CD4-positive, alpha-beta T cell (primary cell): Measurements from ENCODE around the gene AP3S2. TPM values are rescaled to one million over a fixed set of nuclear protein-coding genes. Genes with fewer than 3 reads are reported as not detected.

ENCODE experiments used
- ATAC-seq: fragments of 200-7000 bp; cut with Tn5 transposase; one replicate; pipeline ENCODE4 v1.10.0; 2022; ENCODE audit warnings: mild to moderate bottlenecking; ENCODE audit not compliant: poor library complexity
- CTCF ChIA-PET: fragments of 350-600 bp; sonication (Branson Sonifier 250); formaldehyde crosslinking; loops from one replicate; lab custom pipeline; 2021; ENCODE audit warnings: antibody characterized with exemption, inconsistent platforms; lab: Charles Lee
- POLR2A ChIA-PET: fragments of 350-600 bp; sonication (Branson Sonifier 250); formaldehyde crosslinking; loops from one replicate; lab custom pipeline; 2021; ENCODE audit warnings: antibody characterized with exemption, inconsistent platforms; lab: Charles Lee
- DNase-seq, 14 experiments: peaks; one replicate each; pipeline ENCODE4 v3.0.0-alpha.2; 2013 to 2020; ENCODE audit warnings: mixed read lengths in 2 of 14
- H3K27ac ChIP-seq, 2 donors: one replicate each; pipeline versions ENCODE4 v1.5.1 to v1.7.0; 2013; ENCODE audit warnings: low read length in 2 of 2, low read depth in 1 of 2, mild to moderate bottlenecking in 1 of 2
- H3K27me3 ChIP-seq, 2 experiments: 1 replicate in 1 of 2; 2 replicates in 1 of 2; pipeline versions ENCODE4 v1.6.1 to v1.7.0; 2013; ENCODE audit warnings: low read length in 2 of 2, control low read depth in 1 of 2, mild to moderate bottlenecking in 1 of 2, moderate library complexity in 1 of 2; ENCODE audit not compliant: insufficient read depth in 2 of 2, control insufficient read depth in 1 of 2
- H3K36me3 ChIP-seq: one replicate; pipeline ENCODE4 v1.6.1; 2013; ENCODE audit warnings: low read length, control low read depth; ENCODE audit not compliant: insufficient read depth
- H3K4me1 ChIP-seq: one replicate; pipeline ENCODE4 v1.6.1; 2013; ENCODE audit warnings: low read length, control low read depth; ENCODE audit not compliant: insufficient read depth
- H3K4me3 ChIP-seq: one replicate; pipeline ENCODE4 v1.5.1; 2013; ENCODE audit warnings: mild to moderate bottlenecking, low read length, moderate library complexity
- H3K9me3 ChIP-seq, 2 experiments: 1 replicate in 1 of 2; 2 replicates in 1 of 2; pipeline versions ENCODE4 v1.6.1 to v1.7.0; 2013; ENCODE audit warnings: low read length in 2 of 2, mild to moderate bottlenecking in 2 of 2, control low read depth in 1 of 2, moderate library complexity in 1 of 2; ENCODE audit not compliant: control insufficient read depth in 1 of 2, insufficient read depth in 1 of 2
- H3K27ac Mint-ChIP-seq: one replicate; pipeline ENCODE4 v1.8.0; 2020; ENCODE audit warnings: mixed read lengths
- H3K27me3 Mint-ChIP-seq: one replicate; pipeline ENCODE4 v1.8.0; 2021; ENCODE audit warnings: mixed read lengths
- H3K36me3 Mint-ChIP-seq: one replicate; pipeline ENCODE4 v1.8.0; 2021; ENCODE audit warnings: low read depth, mixed read lengths
- H3K4me1 Mint-ChIP-seq: one replicate; pipeline ENCODE4 v1.8.0; 2021; ENCODE audit warnings: low read depth, mixed read lengths
- H3K4me3 Mint-ChIP-seq: one replicate; pipeline ENCODE4 v1.8.0; 2020; ENCODE audit warnings: mild to moderate bottlenecking, mixed read lengths
- H3K9me3 Mint-ChIP-seq: one replicate; pipeline ENCODE4 v1.8.0; 2020; ENCODE audit warnings: mixed read lengths
- CTCF ChIP-seq: fragments of 200-600 bp; IDR thresholded peaks from one replicate; pipeline ENCODE4 v1.8.0; 2022; ENCODE audit warnings: antibody characterized with exemption, mild to moderate bottlenecking
- intact Hi-C, 2 experiments: fragments of 100-400 bp; cut with DNase I in 1 of 2; cut with micrococcal nuclease in 1 of 2; formaldehyde crosslinking; loops; one replicate each; pipeline versions ENCODE4 v1.15.1 to v1.9.0; 2023 to 2025; cut with DNase I, micrococcal nuclease
- total RNA-seq, 174 experiments: library from RNA in 2 of 174; stranded (reverse) in 2 of 174; gene quantifications; one replicate each; pipeline ENCODE4 v1.2.3 and lab custom pipeline; 2021 to 2026

Gene AP3S2
- total RNA-seq, 2 experiments from 2014 or later = 18.9 to 20.5 TPM

GRCh38 chr15:89845305-89845893 is 48.4 kb downstream of the AP3S2 start:
- DNase-seq = no peak
- Mint-ChIP-seq H3K27ac (no peak overlapping the region), H3K4me3 (no peak overlapping the region), H3K27me3 (no peaks in the 10 kb centered on the region), H3K36me3 (peaks cover 72% of the 10 kb centered on the region), H3K9me3 (no peaks in the 10 kb centered on the region), H3K4me1 (no peaks in the 10 kb centered on the region)
- intact Hi-C loops = no loop called here
- ATAC-seq = no peak
- Histone ChIP-seq H3K9me3 (no peaks in the 10 kb centered on the region), H3K4me1 (no peaks in the 10 kb centered on the region), H3K36me3 (peaks cover 7% of the 10 kb centered on the region), H3K4me3 (no peak overlapping the region), H3K27ac (no peak overlapping the region), H3K27me3 (no peaks in the 10 kb centered on the region)
- ChIA-PET CTCF (no interaction called here), POLR2A (no interaction called here)
- no peak for TF ChIP-seq CTCF

GRCh38 chr15:89841962-89842361 is 51.8 kb downstream of the AP3S2 start:
- H3K27ac Mint-ChIP-seq = no peak overlapping the region

GRCh38 chr15:89841306-89841705 is 52.5 kb downstream of the AP3S2 start:
- ChIA-PET CTCF (no interaction called here), POLR2A (no interaction called here)
- Histone ChIP-seq H3K4me3 (no peak overlapping the region), H3K27ac (no peak overlapping the region), H3K4me1 (no peaks in the 10 kb centered on the region), H3K36me3 (peaks cover 38% of the 10 kb centered on the region), H3K27me3 (no peaks in the 10 kb centered on the region), H3K9me3 (no peaks in the 10 kb centered on the region)
- Mint-ChIP-seq H3K36me3 (peaks cover 81% of the 10 kb centered on the region), H3K4me1 (no peaks in the 10 kb centered on the region), H3K27ac (no peak overlapping the region), H3K27me3 (no peaks in the 10 kb centered on the region), H3K4me3 (no peak overlapping the region), H3K9me3 (no peaks in the 10 kb centered on the region)
- intact Hi-C loops = no loop called here
- no peak for ATAC-seq
- TF ChIP-seq CTCF = no peak
- no peak for DNase-seq

More at GRCh38 chr15:89841962-89842361, 51.8 kb downstream of the AP3S2 start:
- peaks cover 32% of the 10 kb centered on the region for H3K36me3 ChIP-seq
- Mint-ChIP-seq H3K9me3 (no peaks in the 10 kb centered on the region), H3K27me3 (no peaks in the 10 kb centered on the region), H3K4me3 (no peak overlapping the region), H3K4me1 (no peaks in the 10 kb centered on the region), H3K36me3 (peaks cover 75% of the 10 kb centered on the region)
- H3K4me1 ChIP-seq = no peaks in the 10 kb centered on the region
- H3K27me3 ChIP-seq = no peaks in the 10 kb centered on the region
- DNase-seq = no peak
- H3K27ac ChIP-seq = no peak overlapping the region
- ChIA-PET CTCF (no interaction called here), POLR2A (no interaction called here)
- H3K9me3 ChIP-seq = no peaks in the 10 kb centered on the region
- no peak for TF ChIP-seq CTCF
- no peak for ATAC-seq
- intact Hi-C loops = no loop called here
- no peak overlapping the region for H3K4me3 ChIP-seq
